Measurements from ENCODE around the gene SEZ6. TPM values are rescaled to one million over a fixed set of nuclear protein-coding genes. Genes with fewer than 3 reads are reported as not detected.

Gene SEZ6
- total and polyA plus RNA-seq, 2 donors, result 0.04 to 0.16 TPM

GRCh38 chr17:29042679-29043538, 37.1 kb upstream of the SEZ6 start, which contains the start of gene PIPOX:
PIPOX (plus strand) TSS chr17:29043141; CDS start chr17:29043226, 85 bp downstream.
- H3K36me3 ChIP-seq (ENCODE audit: insufficient read depth), result no peaks in the 10 kb centered on the region
- no peak for DNase-seq (ENCODE audit: extremely low spot score)
- H3K4me1 ChIP-seq (ENCODE audit: insufficient read depth), result no peaks in the 10 kb centered on the region
- H3K27ac ChIP-seq (ENCODE audit: low read depth), result no peak within 1 kb of the TSS
- 43% methylated on average over 13 of the region's 13 CpGs for WGBS
- no peak within 1 kb of the TSS for H3K4me3 ChIP-seq (ENCODE audit: low read depth, low read length)

GRCh38 chr17:29042026-29042678, 36.3 kb upstream of the SEZ6 start:
- Histone ChIP-seq H3K4me3 (ENCODE audit: low read depth, low read length) (no peak overlapping the region), H3K36me3 (ENCODE audit: insufficient read depth) (no peaks in the 10 kb centered on the region), H3K27ac (ENCODE audit: low read depth) (no peak overlapping the region), H3K4me1 (ENCODE audit: insufficient read depth) (no peaks in the 10 kb centered on the region)
- DNase-seq (ENCODE audit: extremely low spot score), result no peak
- WGBS, result 77% methylated on average over 11 of the region's 11 CpGs

GRCh38 chr17:29041571-29041970, 35.7 kb upstream of the SEZ6 start:
- 93% methylated on average over 6 of the region's 6 CpGs for WGBS
- no peak overlapping the region for H3K4me3 ChIP-seq (ENCODE audit: low read depth, low read length)
- H3K36me3 ChIP-seq (ENCODE audit: insufficient read depth), result no peaks in the 10 kb centered on the region
- DNase-seq (ENCODE audit: extremely low spot score), result no peak
- no peaks in the 10 kb centered on the region for H3K4me1 ChIP-seq (ENCODE audit: insufficient read depth)
- H3K27ac ChIP-seq (ENCODE audit: low read depth), result no peak overlapping the region

GRCh38 chr17:29041091-29041490, 35.3 kb upstream of the SEZ6 start:
- H3K4me3 ChIP-seq (ENCODE audit: low read depth, low read length), result no peak overlapping the region
- DNase-seq (ENCODE audit: extremely low spot score), result no peak
- H3K36me3 ChIP-seq (ENCODE audit: insufficient read depth), result no peaks in the 10 kb centered on the region
- 98% methylated on average over 2 of the region's 2 CpGs for WGBS
- H3K27ac ChIP-seq (ENCODE audit: low read depth), result no peak overlapping the region
- H3K4me1 ChIP-seq (ENCODE audit: insufficient read depth), result no peaks in the 10 kb centered on the region

- WGBS, result 63% methylated on average over 13 of the region's 13 CpGs
- no peaks in the 10 kb centered on the region for H3K4me1 ChIP-seq (ENCODE audit: insufficient read depth)
- DNase-seq (ENCODE audit: extremely low spot score), result no peak
These were observed 34.1 kb upstream of the SEZ6 start for GRCh38 chr17:29039764-29040598.

GRCh38 chr17:29038085-29038795, 32.4 kb upstream of the SEZ6 start:
- WGBS, result 25% methylated on average over 15 of the region's 15 CpGs
- DNase-seq (ENCODE audit: extremely low spot score), result no peak
- no peak overlapping the region for H3K4me3 ChIP-seq (ENCODE audit: low read depth, low read length)
- no peaks in the 10 kb centered on the region for H3K36me3 ChIP-seq (ENCODE audit: insufficient read depth)
- no peak overlapping the region for H3K27ac ChIP-seq (ENCODE audit: low read depth)
- no peaks in the 10 kb centered on the region for H3K4me1 ChIP-seq (ENCODE audit: insufficient read depth)

More at GRCh38 chr17:29039764-29040598, 34.1 kb upstream of the SEZ6 start:
- Histone ChIP-seq H3K36me3 (ENCODE audit: insufficient read depth) (no peaks in the 10 kb centered on the region), H3K4me3 (ENCODE audit: low read depth, low read length) (no peak overlapping the region), H3K27ac (ENCODE audit: low read depth) (no peak overlapping the region)

GRCh38 chr17:29037739-29038084, 31.9 kb upstream of the SEZ6 start:
- DNase-seq (ENCODE audit: extremely low spot score), result no peak
- Histone ChIP-seq H3K27ac (ENCODE audit: low read depth) (no peak overlapping the region), H3K4me1 (ENCODE audit: insufficient read depth) (no peaks in the 10 kb centered on the region), H3K4me3 (ENCODE audit: low read depth, low read length) (no peak overlapping the region), H3K36me3 (ENCODE audit: insufficient read depth) (no peaks in the 10 kb centered on the region)
- WGBS, result 78% methylated on average over 10 of the region's 10 CpGs

- 82% methylated on average over 5 of the region's 5 CpGs for WGBS
These were observed 30.8 kb upstream of the SEZ6 start for GRCh38 chr17:29036584-29036983.

GRCh38 chr17:29034510-29034909, 28.7 kb upstream of the SEZ6 start:
- no peak overlapping the region for H3K4me3 ChIP-seq (ENCODE audit: low read depth, low read length)
- WGBS, result 67% methylated on average over 1 of the region's 1 CpG
- no peak for DNase-seq (ENCODE audit: extremely low spot score)
- no peak overlapping the region for H3K27ac ChIP-seq (ENCODE audit: low read depth)
- H3K36me3 ChIP-seq (ENCODE audit: insufficient read depth), result no peaks in the 10 kb centered on the region
- H3K4me1 ChIP-seq (ENCODE audit: insufficient read depth), result no peaks in the 10 kb centered on the region

More at GRCh38 chr17:29036584-29036983, 30.8 kb upstream of the SEZ6 start:
- Histone ChIP-seq H3K4me1 (ENCODE audit: insufficient read depth) (no peaks in the 10 kb centered on the region), H3K4me3 (ENCODE audit: low read depth, low read length) (no peak overlapping the region), H3K36me3 (ENCODE audit: insufficient read depth) (no peaks in the 10 kb centered on the region), H3K27ac (ENCODE audit: low read depth) (no peak overlapping the region)
- DNase-seq (ENCODE audit: extremely low spot score), result no peak

- no peak overlapping the region for H3K4me3 ChIP-seq (ENCODE audit: low read depth, low read length)
- H3K36me3 ChIP-seq (ENCODE audit: insufficient read depth), result no peaks in the 10 kb centered on the region
- DNase-seq (ENCODE audit: extremely low spot score), result no peak
- 35% methylated on average over 6 of the region's 6 CpGs for WGBS
- H3K27ac ChIP-seq (ENCODE audit: low read depth), result no peak overlapping the region
- H3K4me1 ChIP-seq (ENCODE audit: insufficient read depth), result no peaks in the 10 kb centered on the region
These were observed 27.0 kb upstream of the SEZ6 start for GRCh38 chr17:29032857-29033197.

GRCh38 chr17:29032013-29032856, 26.4 kb upstream of the SEZ6 start:
- DNase-seq (ENCODE audit: extremely low spot score), result no peak
- Histone ChIP-seq H3K27ac (ENCODE audit: low read depth) (no peak overlapping the region), H3K4me3 (ENCODE audit: low read depth, low read length) (no peak overlapping the region), H3K36me3 (ENCODE audit: insufficient read depth) (no peaks in the 10 kb centered on the region), H3K4me1 (ENCODE audit: insufficient read depth) (no peaks in the 10 kb centered on the region)
- WGBS, result 36% methylated on average over 11 of the region's 11 CpGs

GRCh38 chr17:29031488-29031887, 25.7 kb upstream of the SEZ6 start:
- WGBS, result 60% methylated on average over 5 of the region's 5 CpGs
- Histone ChIP-seq H3K27ac (ENCODE audit: low read depth) (no peak overlapping the region), H3K36me3 (ENCODE audit: insufficient read depth) (no peaks in the 10 kb centered on the region), H3K4me1 (ENCODE audit: insufficient read depth) (no peaks in the 10 kb centered on the region), H3K4me3 (ENCODE audit: low read depth, low read length) (no peak overlapping the region)
- no peak for DNase-seq (ENCODE audit: extremely low spot score)

Data from urinary bladder (tissue), 4 donors.